Activated T-cell treated with anti-CD3 and anti-CD28 coated beads for 1 hour (primary cell): Measurements from ENCODE around the gene C1QTNF3.
"Not testable (repeated sequence)": the region's sequence is repeated elsewhere in the genome, so short reads cannot be mapped to it uniquely, and the experiment has no call there.

Experiments used
- DNase-seq: peaks from one replicate; pipeline ENCODE4 v3.0.0-alpha.2; 2020; ENCODE audit warnings: low read depth

The C1QTNF3 gene

DNA sequence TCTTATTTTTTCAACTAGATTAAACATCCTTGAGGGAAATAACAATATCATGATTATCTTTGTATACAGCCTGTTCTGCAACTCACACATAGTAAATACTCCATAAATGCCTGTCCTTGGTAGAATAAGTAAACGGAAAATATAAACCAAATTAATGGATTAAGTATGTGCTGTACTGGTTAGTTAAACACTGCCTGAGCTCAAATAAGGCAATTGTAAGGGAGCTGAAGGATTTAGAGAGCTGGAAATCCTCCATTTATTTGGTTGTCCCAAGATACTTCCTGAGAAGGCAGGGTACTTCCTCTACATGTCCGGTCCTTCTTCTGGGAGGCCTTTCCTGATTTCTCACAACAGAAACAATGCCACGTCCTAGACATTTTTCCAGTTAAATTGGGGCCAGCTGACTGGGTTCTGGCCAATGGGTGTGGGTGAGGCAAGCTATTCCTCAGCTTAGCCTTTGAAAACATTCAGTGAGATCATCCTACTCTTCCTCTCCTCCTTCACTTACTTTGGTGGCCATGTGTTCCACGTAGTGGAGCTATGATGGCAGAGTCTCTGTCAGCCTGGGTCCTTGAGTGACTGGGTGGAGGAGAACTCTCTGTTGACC is 8.5 kb upstream of the C1QTNF3 start:
- no peak for DNase-seq

DNA sequence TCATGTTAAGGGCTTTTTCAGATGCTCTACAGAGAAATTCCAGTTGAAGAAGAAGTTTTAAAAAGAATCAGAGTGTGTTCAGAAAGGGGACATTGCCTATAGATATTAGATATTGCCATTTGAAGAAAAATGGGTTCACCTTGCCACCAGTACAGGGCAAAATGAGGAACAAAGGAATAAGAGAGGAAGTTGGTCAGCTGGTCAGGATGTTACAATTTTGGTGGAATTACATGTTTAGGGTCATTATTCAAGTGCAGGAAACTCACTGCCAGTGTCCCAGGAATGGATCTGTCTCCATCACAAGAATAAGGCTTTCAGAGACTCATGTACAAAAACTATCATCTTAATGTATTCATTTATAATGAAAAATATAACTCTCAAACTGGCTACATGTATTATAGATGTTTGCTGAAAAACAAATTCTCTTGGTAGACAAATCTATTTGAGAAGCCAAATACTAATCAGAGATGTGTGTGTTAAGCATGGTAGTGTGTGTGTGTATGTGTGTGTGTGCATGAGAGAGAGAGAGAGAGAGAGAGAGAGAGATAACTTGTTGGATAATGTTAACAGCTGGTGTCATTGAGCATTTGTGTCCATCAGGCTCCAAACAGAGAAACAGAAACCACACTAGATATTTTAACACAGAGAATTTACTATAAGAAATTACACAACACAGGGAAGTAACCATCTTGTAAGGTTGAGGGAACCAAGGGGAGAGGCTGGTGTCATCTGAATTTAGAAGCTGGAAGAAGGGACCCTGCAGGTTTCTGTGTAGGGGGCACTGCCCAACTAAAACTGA is 5.0 kb upstream of the C1QTNF3 start:
- no peak for DNase-seq

DNA sequence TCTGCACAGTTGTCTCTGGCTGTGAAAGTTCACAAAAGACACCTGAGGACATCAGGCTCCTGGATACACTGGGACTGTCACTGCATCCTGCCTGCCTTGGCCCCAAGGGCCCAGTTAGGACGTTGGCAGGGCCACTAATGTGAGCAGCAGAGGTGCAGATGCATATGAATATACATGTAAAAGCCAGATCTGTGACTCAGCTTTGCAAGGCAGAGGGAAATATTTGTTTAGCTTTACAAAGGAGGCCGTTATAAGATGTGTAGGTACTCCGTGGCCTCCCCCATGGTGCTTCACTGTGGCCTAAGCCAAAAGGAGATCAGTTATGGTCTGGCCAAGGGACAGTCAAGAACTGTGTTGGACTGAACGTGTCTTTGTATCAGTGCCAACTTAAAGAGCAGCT is 4.1 kb upstream of the C1QTNF3 start:
- DNase-seq, result no peak

DNA sequence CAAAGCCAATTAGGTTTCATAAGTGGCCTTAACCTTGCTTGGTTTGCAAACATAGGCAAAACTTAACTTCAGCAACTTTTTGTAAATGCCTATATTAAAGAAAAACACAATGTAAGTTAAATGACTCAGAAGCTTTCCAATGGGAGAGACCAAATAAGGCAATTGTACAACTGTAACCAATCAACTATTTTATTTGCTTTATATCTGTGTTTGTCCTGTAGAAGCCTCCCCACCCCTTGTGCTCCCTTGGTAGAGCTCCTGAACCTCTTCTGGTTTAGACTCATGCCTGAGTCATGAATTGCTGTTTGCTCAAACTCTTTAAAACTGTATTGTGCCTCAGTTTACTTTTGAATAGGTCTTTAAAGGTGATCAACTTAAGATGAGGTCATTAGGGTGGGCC is 3.0 kb upstream of the C1QTNF3 start:
- DNase-seq, result no peak

DNA sequence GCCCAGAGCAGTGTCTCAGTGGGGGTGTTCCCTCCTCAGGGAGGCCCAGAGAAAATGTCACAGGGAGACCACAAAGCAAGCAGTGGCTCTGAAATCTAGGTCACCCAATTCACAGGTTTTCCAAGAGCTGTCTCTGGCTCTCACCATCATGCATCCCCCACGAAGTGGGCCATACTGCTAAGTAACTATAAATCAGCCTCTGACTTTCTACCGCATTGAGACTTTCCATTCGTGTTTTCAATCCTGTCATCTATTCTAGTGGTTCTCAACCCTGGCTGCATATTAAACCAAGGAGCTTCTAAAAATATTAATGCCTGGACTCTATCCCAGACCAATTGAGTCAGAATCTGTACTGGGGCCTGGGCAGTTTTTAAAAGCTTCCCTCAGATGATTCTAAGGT is 2.0 kb upstream of the C1QTNF3 start:
- no peak for DNase-seq

DNA sequence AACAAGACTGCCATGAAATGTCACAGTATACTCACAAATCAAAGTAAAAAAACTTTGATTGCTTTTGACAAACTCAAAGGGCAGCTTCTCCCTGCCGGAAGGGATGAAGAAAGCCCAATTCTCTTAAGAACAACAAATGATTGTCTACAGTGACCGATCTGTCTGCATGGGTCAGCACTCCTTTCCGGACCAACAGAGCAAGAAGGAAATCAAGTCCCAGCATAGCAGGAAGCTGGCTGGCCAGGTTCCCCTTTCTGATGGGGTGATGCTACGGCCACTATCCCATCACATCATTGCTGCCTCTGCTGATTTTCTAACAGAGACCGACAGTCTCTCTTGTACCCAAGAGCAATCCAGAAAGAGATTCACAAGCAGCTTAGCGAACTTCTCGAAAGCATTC is 692 bp downstream of the C1QTNF3 start:
- DNase-seq, result no peak

DNA sequence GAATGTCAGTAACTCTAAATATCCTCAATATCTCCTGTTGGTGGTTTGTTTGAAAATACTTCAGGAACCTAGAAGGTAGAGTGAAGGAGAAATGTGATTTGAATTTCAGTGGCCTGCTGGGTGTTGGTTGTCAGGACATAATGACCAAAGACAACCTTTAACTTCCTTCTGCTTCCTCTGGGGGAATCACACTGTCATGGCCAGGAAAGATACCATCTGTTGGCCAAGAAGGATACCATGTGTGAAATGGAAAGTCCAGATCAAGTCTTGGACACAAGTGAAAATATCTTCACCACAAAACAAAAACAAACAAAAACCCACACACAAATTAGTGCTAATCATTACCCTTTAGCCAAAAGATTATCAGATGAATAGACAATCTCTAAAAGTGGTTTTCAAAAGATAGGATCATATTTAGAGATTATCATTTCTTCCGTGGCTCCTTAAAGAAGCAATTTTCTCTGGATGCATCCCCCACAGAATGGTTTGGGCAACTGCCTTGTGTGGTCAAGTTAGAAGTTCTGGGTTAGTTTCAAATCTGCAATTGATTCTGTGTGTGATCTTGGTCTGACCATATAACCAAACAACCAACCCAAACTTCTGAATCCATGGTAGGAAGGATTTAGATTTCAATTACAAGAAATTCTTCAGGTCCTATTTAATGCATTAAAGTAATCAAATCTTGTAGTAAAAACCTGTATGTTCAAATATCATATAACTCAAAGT is 1.6 kb downstream of the C1QTNF3 start:
- no peak for DNase-seq

DNA sequence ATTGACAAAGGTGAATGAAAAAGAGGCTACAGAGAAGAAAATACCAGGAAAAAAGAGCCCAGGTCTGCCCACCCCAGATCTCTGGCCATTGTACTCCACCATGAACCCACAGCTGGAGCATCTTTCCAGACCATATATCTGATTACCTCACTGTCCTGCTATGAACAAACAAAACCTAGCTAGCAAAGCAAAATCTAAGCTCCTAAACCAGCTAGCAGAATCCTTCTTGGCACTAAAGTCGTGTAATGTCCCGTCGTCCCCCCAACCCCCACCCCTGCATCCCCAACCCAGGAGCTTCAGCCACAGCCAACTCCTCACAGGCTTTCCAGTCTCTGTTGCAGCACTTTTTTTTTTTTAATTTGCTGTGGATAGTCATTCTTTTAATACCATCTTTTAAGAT is 2.5 kb downstream of the C1QTNF3 start:
- no peak for DNase-seq

DNA sequence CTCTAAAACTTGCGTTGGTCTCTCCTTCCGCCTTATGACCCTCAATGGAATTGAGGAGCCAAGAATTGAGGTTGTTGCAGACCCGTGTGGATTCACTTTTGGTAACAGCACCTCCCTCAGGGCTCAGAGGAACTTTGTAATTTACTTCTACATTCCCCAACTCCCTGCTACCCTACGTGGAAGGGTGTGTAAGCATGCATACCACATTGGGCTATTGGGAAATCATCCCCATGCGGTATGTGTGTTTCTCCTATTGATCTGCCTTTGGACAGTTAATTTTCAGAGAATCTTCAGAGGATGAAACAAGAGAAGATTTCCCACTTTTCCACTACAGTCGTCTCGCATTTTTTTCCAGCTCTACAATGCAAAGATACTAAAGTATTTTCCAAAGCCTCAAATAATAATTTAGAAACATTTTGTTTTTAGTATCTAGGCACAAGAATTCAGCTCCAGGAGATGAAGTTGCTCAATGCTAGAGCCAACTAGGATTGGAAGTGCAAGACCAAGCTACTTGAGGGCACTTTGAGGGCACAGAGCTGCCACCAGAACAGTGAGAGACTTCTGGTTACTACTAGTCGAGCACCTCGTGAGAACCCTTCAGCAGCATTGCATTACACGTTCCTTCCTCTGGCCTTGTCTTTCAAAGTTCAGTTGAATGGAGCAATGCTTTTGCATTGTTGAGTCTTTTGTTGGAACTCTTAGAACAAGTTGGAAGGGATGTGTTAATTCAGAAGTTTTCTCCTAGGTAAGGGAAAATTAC is 3.4 kb downstream of the C1QTNF3 start:
- no peak for DNase-seq

DNA sequence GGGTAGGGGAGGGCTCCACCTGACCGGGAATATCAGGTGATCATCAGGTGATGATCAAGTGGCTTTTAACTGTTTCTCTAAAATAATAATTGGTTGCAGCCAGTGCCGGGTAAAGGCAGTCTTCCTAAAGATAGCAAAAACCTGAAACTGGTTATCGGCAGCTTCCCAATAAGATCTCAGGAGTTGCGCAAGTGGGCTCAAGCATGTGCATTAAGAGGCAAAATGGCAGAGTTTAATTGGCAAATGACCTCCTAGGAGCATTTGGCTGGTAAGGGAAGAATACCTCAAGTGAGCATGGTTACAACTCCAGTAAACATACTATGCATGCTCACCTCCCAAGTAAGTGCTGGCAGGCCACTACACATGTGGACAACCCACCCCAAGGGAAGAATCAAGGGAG is 4.2 kb downstream of the C1QTNF3 start:
- no peak for DNase-seq

DNA sequence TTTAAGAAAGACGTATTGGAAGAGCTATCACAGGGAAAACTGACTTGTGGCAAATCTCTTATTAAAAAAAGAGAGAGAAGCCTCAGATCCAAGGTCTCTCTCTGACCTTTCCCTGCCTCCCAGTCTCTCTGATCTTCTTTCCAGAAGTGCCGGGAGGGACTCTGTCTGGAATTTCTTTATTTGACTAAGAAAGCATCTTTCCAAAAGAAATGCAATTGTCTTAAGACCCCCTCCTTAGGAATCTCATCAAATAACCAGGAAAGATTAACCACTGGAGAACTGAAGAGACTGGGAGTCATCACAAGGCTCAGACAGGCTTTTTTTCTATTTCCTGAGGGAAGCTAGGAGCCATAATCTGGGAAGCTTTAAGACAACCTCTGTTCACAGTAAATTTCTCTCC is 4.6 kb downstream of the C1QTNF3 start:
- no peak for DNase-seq

DNA sequence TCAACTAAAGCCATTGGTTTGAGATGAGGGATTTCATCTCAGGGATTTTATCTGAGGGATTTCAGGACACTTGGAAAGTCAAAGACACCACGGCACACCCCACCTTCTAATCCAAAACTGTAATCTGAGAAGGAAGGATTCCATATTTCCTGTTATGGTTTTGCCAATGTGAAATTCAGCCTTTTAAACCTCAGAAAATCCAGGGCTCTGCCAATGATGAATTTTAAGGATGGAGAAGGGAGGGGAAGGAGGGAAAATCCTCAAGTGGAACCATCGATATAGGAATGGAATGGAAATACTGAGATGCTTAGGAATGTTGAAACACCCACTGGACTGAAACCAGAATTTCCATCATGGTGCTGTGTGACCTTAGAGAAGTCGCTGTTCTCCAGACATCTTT is 5.3 kb downstream of the C1QTNF3 start:
- no peak for DNase-seq

DNA sequence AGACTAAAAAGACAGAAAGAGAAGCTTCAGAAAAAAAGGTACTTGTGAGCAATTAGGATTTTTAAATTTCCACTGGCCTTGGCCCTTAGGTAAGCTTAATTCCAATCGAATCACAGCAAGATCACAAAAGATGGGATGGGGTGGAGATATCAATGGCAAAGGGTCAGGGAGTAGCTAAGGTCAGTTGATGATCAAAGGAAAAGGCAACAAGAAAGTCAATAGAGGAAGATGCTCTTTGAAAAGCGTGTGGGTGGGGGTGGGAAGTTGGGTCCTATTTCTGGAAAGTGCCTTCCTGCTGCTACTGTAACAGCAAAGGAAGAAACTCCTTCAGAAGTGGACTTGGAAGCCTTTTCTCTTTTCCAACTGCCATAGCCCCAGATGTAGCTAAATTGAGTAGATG is 7.3 kb downstream of the C1QTNF3 start:
- no peak for DNase-seq

DNA sequence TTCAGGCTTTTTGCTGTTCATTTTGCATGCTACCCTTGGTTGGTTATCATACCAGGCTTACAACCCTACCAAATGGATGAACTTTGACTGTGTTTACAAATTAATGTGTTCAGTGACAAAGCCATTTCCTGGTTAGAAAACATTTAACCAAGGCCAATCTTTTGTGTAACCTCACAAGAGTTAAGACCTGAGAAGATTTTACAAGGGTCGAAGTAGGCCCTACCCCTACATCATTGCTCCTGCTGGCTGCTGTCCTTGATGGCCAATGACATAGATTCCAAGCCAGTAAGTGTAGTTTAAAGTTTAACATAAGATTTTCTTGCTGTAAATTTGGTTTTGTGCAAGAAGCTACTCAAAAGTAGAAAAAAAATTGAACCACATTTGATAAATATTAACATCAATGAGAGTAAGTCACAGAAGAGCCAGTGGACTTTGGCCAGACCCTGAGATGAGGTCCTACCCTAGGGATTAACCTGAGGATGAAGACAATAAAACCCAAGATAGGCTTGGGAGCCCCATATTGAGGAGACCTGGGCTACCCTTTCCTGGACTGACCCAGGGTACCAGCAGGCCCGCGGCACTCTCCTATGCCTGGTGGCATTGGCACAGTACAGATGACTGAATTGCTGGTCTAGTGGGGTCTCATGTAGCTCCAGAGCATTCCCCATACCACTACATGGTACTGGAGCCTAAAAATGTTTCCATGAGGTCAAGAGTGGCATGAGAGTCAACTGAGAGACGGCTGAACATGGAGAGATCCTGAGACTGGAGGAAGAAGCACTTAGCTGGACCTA is 8.3 kb downstream of the C1QTNF3 start:
- DNase-seq, result no peak

DNA sequence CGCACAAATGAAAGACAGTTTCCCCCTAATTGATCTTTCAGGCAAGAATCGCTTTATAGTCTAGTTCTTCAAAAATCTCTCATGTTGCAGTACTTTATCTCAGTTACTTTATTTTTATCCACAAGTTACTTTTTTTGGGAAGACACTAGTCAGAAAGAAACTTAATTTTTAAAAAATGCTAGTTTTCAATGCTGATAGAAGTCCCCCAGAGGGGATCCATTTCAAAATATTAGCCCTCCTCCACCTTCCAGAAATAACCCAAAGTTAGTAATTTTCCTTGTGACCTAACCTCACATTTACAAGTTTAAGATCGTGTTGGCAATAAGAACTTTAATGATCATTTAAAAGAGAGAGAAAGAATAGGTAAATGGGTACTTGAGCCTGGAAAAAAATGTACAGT is 11.0 kb downstream of the C1QTNF3 start:
- no peak for DNase-seq

DNA sequence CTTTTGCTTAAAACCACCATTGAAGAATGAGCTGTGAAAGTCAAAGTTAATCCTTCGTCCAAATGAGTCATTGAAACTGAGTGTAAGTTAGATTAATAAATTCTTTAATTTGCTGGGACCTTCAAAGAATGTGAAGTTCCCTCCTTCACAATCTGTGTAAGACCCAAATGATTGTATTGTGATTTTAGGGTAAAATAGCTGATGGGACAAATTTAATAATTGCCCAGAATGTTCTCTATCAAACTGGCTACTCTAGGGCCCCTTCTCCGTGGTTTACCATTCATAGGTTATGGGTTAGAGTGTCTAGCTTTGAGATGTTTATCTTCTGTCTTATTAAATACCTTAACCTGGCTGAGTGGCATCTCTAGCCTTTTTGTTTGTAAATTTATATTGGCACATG is 11.9 kb downstream of the C1QTNF3 start:
- DNase-seq, result no peak

DNA sequence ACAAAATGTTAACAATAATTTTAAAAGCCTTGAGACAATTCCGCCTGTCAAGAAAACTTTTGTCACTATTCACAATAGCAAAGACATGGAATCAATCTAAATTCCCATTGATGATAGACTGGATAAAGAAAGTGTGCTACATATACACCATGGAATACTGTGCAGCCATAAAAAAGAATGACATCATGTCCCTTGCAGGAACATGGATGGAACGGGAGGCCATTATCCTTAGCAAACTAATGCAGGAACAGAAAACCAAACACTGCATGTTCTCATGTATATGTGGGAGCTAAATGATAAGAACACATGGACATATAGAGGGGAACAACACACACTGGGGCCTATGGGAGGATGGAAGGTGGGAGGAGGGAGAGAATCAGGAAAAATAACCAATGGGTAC is 12.4 kb downstream of the C1QTNF3 start:
- not testable (repeated sequence) for DNase-seq

DNA sequence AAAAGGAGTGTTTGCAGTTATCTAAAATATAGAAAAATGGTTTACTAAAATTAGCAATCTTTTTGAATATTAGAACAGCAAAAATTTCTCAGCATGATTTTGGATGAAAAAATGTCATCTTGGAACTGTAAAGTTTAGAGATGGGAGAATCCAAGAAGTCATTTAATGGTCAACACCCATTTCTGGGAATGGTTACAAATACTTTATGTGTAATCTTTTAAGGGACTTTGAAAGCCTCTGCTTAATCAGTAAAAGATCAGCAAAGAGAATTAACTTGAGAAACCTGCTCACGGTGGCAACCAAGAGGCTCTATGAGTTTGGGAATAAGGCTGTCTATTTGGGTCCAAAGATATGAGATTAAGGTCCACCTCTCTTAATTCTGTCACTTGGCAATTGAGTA is 13.0 kb downstream of the C1QTNF3 start:
- DNase-seq, result no peak

DNA sequence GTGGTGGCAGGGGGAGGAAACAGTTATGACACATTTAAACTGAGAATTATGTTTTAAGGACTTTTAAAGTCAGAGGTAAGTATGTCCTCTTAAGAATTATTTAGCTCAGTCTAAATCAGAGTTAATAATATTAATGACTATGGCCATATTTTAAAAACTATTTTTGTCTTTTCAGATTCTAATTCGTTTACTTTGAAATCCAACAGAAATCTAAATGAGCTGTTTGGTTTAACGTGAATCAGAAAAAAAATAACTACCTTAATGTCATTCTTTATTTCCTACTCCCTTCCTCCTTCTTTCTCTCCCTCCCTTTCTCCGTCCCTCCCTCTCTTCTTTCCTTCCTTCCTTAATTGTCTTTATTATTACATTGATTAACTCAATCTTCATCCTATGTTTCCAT is 14.7 kb downstream of the C1QTNF3 start:
- no peak for DNase-seq

DNA sequence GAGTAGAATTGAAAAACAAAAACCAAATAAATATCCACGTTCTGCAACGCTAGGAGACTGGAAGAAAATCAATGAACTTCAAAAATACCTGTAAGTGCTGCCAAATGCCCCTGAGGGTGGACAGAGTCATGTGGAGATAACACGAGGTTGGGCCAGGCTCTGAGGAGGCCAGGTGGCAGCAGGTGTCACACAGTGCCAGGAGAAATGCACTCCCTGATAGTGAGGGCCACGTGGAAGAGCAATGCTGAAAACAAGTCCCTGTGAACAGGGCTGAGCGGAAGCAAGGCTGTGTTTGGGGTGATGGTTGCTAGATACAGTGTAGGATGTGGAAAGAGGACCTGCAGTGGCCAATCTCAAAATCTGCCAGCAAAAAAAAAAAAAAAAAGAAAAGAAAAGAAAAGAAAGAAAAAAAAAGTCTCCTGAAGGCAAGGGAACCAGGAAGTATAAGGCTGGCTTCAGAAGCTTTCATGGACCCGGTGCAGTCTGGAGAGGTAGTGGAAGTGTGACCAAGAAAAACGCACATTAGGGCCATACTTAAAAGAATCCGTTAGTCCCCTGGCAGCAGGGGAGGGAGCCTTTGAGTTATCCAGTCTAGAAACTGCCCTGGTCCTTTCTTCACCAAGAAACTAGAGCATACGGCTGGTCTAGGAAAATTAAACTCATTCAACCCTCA is 16.8 kb downstream of the C1QTNF3 start:
- no peak for DNase-seq

DNA sequence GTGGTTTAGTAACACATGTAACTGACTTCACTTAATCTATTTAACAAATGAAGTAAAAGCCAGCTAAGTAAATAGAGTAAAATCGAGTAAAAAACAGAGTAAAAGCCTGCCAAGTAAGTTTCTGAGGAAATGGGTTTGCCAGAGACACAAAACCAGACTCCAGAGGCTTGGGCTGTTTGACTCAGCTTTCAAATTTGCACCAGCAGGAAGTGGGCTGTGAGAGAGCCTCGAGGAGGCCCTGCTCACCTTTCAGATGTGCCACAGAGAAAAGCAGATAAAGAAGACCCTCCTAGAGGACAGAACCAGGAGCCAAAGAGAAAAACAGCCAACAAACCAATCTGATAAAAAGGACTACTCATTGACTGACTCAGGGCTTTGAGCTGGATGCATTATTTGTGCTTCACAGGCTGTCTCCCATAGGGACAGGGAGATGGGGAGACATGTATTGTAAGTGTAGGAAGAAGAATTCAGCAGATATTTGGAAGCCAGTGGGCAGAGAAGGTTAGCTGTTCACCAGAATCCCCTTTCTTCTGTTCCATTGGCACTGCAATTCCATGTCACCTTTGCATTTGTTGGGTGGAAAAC is 20.8 kb downstream of the C1QTNF3 start:
- DNase-seq, result no peak
